ENCODE data around the gene KRT85.

KRT85 gene

DNA sequence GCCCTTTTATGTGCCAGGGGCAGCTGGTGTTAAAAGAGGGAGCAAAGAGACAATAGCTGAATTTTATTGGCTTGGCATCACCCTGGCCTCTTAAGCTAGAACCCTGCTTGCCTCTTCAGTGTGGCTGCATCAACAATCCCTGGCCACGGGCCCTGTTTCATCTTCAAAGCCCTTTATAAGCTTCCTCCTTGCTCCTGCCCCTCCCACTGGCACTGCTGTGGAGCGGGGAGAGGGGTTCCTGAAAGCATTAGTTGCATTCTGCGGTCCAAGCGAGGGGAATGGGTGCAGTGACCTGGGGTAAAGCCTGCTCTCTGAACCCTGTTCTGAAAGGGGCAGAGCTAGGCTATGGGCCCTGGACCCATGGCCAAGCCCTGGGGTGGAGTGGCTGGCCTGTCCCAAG, 45.9 kb downstream of the KRT85 start:
- DNase-seq, result no peak

DNA sequence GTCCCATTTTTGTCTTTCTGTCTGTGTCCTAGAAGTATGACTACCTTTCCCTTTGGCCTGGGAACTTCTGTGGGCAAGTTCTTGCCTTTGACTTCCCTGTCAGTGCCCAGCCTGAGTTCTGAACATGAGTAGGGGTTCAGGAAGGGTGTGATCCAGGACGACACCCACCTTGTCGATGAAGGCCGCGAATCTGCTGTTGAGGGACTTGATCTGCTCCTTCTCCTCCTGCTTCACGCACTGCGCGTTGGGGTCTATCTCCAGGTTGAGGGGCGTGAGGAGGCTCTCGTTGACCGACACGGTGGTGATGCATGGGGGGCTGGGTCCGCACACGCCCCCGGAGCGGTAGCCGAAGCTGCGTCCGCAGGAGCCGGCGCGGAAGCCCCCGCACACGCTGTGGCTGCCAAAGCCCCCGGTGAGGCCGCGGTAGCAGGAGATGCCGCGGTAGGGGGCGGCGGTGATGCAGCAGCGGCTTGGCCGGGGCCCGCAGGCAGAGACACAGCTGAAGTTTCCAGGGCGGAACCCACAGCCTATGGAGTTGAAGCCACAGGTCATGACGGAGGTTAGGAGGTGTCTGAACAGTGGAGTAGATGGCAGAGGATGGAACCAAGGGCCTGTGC, 46.4 kb downstream of the KRT85 start, which contains the start of gene KRT83:
KRT83 (minus strand) TSS at position 615 of the 617 bp plus-strand sequence; CDS start at position 552, 63 bp downstream.
- no peak for DNase-seq

GRCh38 chr12:52319097-52319496, 48.2 kb downstream of the KRT85 start:
- peak; percentile 50 for DNase-seq

- no peak for DNase-seq
Observed at GRCh38 chr12:52318241-52318990, 48.9 kb downstream of the KRT85 start.

DNA sequence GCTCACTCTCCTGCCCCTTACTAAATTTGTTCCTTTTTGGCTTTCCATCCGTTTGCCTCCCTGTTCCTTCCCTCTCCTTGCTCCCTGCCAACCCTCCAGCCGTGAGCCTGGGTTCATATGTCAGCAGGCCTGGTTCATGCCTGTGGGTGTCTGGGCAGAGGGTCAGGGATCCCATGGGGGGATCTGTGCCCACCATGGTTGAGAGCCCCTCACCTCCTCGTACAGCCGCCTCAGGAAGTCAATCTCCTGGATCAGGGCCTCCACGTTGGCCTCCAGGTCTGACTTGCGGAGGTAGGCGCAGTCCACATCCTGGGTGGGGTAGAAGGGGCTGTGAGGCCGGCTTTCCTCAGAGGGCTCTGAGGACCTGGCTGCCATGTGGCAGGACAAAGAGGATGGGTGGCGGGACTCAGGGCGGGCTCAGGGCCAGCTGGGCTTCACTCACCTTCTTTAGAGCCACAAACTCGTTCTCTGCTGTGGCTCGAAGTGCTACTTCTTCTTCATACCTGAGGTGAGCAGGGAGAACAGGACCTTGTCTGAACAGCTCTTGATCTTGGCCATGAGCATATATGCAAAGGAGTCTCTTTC, 49.7 kb downstream of the KRT85 start:
- DNase-seq, result no peak

- DNase-seq, result no peak
Observed at GRCh38 chr12:52316701-52317100, 50.6 kb downstream of the KRT85 start.

GRCh38 chr12:52316290-52316689, 51.0 kb downstream of the KRT85 start:
- DNase-seq, result no peak

DNA sequence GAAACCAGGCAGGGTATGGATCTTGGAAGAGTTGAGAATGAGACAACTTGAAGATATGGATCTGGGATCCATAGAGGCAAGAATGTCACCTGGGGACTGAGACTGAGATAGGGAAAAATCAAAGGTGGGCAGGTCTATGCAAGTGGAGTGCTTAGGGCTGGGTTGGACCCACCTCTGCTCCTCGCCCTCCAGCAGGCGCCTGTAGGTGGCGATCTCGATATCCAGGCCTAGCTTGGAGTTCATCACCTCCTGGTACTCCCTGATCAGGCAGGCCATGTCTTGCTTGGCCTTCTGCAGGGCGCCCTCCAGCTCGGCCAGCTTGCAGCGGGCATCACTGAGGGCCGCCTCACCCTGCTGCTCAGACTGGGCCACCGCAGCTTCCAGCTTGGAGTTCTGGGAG, 51.6 kb downstream of the KRT85 start:
- peak; percentile 36 for DNase-seq

- DNase-seq, result no peak
Observed at GRCh38 chr12:52314511-52314910, 52.8 kb downstream of the KRT85 start.

GRCh38 chr12:52313926-52314325, 53.4 kb downstream of the KRT85 start:
- DNase-seq, result no peak

- DNase-seq, result no peak
Observed at GRCh38 chr12:52313461-52313860, 53.8 kb downstream of the KRT85 start.

- DNase-seq, result no peak
Observed at GRCh38 chr12:52312086-52312485, 55.2 kb downstream of the KRT85 start.

DNA sequence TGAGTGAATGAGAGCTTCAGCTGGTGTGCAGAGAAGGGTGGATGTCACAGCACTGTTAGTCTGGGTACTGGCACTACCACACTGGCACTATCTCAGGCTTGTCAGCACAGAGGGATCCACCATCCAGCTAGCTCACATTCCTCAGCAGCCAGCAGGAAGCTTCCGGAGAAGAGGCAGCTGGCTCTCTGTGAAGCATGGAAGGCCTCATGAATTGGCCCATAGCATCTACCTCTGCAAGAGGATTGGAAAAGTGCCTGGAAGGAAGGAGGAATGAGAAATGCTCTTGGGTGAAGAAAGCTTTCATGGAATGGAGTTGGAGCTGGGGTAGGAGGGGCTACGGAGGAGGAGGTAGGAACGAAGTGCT, 56.0 kb downstream of the KRT85 start:
- DNase-seq, result no peak

DNA sequence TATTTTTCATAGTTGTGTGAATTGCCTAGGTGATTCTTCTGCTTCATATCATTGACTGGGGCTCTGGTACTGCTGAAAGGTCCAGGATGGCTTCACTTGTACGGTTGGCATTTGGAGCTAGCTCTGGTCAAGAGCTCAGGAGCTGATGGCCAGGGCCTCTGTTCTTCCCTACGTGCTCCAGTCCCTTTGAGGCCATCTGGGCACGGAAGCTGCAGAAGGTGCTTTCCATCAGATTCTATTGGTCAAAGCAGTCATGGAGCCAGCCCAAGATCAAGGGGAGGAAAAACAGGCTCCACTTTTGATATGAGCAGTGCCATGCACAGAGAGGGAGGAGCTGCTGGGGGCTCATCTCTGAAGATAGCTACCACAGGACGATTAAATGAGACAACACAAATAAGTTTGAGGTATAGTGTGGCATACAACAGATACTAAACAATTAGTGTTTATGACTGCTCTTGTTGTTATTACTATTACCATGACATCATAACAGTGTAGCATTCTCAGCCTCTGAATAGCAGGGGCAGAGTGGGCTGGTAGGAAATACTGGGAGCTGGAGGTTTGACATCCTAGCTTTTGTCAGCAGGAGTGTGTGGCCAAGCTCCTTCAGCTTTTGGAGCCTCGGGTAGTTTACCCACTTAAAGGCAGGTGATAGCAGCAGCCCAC, 56.5 kb downstream of the KRT85 start:
- DNase-seq, result no peak
